Hippocampal formation (tissue), 2 donors: ENCODE data around the gene TMEM132D.
A peak's percentile ranks its signal among the peaks of the same experiment; 100 is the strongest.
"Not testable (repeated sequence)": the region's sequence is repeated elsewhere in the genome, so short reads cannot be mapped to it uniquely, and the experiment has no call there.

ENCODE experiments used
- DNase-seq, 2 donors: peaks; one replicate each; lab custom pipeline; 2025; lab: John Stamatoyannopoulos, UW

The TMEM132D gene

DNA sequence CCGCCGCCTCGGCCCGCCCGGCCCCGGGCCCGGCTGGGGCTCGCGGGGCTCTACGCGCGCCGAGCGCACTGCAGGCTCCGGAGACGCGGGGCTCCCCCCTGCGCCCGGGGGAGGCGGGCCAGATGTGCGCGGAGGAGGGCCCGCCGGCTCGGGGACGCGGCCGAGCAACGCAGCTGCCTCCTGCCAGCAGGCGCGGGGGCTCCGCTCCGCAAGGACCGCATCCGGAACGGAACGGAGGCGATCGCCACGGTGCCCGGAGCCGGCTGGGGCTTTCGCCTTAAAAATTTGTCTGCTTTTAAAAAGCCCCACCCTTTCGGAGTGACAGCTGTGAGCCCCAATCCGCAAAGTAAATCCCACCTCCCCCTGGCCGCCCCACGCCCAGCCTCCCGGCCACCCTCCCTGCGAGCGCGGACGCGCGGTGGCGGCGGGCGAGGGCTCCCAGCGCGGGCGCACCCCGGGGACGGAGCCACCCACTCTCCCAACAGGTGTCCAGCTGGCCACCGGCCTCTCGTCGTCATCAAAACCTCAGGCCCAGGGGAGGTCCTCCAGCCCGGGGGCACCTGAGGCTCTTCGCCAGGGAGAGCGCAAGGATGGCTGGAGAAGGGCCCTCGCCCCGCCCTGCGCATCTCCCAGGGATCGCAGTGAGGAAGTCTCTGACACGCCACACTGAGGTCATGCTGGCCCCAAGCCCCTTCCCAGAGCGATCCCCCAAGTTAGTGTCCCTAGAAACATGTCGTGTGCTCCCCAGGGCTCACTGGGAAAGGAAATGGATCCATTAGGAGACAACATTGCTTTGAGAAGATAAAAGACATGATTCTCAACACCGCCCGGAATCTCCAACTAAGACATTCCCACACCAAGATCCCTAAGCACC, at the start of gene TMEM132D:
Gene TMEM132D (minus strand): TSS at position 70 of the 874 bp plus-strand sequence.
- no peak for DNase-seq

DNA sequence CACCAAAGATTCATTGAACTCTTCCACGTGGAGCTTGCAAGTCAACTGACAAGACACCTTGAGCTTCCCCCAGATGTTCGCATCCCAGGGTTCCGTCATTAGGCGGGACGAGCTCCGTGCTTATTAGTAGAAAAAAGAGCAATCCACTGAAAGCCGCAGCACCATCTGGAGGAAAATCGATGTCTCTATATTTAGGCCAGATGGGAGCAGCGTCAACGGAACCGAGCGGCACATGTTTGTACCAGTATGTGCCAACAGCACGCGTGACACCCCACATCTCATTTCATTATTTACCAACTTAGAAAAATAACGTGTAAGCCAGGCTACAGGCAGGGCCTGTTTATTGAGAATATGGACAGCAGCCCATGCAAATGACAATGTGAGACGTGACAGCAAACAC, 45.8 kb upstream of the TMEM132D start:
- DNase-seq, result no peak

DNA sequence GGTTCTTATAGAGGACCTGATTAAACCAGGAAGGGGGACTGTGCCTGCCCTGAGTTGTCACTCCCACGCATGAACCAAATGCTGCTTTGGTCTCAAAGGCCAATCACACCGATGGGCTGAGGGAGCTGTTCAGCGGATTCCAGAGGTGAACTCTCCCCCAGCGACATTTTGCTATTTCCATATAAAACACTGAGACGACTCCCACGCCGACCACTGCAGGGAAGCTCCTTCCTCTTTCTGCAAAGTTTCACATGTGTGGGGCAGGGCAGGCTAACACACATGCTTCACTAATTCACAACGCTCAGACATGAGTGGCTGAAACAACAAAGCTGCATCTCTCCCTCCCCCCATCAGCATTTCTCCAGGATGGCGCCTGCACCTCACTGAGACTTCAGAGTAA, 37.8 kb upstream of the TMEM132D start:
- DNase-seq, result no peak

DNA sequence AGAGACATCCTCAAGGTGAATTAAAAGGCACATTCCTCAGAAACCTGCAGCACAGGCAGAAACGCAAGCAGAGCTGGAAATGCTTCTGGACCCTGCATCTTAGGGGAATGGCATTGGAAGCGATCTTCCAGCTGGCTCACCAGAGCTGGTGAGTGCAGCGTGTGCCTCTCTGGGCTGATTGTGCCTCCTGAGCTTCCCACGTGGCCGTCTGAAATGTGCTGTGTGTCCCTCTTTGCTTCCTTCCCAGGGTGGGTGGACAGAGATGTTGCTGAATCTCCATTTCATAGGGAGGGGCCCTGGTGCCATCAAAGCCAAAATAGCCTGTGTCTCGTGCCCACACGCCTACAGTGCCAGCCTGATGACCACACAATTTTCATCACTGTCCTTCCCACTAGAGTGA, 34.3 kb upstream of the TMEM132D start:
- no peak for DNase-seq

DNA sequence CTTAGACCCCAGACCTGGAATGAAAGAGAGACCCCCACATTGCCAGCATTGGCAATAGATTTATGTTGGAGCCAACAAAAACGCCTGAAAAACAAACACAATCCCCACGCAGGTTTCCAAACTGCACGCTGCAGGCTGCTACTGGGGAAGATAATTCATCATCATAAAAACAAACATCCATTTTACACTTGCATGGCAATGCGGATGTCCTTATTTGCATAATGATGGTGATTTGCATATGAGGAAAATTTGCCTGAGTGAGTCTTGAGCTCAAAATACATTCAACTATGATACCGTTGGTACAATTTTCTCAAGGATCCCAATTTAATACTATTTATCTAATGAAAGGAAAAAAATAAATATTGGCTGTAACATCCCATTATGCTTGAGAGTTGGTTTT, 33.6 kb upstream of the TMEM132D start:
- DNase-seq, result no peak

DNA sequence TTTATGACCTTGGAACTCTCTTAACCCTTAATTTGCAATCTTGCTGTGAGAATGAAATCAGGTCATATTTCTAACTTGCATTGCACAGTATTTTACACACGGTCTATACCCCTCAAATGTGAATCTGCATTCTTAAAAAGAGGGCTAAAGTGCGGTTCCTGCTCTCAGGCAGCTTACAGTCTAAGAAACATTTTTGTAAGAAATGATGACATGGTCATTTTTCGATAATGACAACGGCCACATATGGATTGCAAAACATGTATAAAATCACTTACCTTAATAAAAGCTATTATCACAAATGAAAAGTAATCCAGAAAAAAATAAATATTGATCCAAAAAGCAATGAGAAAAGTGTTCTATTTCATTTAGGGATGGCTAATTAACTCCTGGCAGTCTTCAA, 24.8 kb upstream of the TMEM132D start:
- no peak for DNase-seq

DNA sequence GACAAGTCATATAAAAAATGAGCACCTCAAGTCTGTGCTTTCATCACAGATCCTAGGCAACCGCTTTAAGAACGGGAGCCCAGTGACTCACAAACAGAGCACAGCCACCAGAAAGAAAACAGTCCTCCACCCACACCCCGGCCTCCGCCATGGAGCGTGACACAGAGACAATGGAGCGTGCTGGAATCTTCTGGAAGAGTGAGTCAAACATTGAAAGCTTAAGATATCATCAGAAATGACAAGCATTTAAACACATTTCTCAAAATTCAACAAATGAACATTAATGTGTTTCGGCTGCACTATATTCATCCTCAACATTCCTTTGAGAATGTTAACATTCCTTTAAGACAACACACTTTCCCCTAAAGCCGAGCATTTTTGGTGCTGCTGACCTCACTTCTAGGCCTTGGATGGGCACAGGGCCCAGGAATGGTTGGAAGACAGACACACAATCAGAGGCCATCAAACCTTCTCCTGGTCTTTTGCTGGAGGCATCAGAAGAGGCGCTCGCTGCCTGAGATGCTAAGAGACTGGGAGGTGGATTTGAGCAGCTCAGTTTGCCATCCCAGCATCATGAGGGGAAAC, 23.6 kb upstream of the TMEM132D start:
- no peak for DNase-seq

DNA sequence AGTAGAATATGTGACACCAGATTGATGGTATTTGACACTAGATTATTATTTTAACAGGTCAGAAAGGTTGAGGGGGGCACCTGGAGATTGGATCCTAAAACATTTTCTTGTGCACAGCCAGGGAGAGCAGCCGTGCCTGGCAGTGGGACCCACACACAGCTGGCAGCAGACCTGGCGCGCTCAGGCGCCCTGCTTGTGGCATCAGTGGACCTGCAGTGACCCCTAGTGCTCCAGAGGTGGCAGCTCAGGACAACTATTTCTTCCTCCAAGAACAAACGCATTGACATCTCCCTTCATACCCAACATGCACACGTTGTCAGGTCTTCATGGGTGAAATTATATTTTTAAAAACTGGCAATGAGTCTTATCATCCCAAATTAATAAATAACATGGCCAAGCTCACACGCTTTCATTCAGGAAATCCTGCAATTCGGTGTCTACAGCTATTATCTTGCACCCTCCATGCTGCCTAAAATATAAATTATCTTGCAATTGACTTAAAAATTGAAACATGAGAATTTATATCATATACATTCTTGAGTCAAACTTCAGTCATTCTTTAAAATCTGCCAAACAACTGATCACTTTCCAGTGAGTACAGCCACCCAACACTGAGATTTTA, 7.7 kb upstream of the TMEM132D start:
- DNase-seq, result peak; percentile 77

DNA sequence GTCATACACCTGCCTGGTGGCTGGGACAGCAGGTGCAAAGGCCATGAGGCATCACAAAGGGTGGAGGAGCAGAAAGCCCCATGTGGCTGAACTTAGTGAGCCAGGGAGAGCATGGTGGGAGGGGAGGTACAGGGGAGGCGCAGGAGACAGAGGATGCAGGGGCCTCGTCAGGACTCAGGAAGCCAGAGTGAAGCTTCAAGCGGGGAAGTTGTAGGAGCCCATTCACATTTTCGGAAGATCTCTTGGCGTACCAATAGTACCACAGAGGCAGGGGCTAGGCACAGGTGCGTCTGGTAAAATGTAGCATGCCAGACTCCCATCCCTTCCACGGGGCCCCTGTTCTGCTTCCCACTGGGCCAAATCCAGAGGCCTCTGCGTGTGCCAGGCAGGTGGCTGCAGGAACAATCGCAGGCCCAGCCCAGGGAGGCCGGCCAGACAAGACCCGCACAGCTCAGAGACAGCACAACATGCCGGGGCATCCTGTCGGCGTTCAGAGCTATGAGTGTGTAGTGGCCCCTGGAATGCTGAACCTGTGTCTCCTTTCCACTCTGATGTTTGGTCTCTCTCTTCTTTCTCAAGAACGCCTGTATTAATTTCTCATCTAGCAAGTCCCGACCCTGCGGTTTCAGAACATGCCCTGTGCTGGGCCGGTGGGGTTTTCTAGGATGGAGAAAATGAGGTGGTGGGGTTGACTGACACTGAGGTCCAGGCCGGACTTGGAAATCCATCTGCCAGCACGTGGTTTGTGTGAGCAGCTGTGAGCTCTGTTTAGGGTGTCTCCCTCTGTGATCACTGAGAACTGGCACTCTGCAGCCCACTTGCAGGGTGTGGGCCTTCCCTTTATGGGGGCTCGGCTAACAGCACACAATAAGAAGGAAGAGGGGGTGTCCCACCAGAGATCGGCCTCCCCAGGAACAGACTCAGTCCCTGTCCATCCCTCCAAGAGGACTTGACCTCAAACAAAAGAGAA, 5.5 kb upstream of the TMEM132D start:
- DNase-seq, result no peak

DNA sequence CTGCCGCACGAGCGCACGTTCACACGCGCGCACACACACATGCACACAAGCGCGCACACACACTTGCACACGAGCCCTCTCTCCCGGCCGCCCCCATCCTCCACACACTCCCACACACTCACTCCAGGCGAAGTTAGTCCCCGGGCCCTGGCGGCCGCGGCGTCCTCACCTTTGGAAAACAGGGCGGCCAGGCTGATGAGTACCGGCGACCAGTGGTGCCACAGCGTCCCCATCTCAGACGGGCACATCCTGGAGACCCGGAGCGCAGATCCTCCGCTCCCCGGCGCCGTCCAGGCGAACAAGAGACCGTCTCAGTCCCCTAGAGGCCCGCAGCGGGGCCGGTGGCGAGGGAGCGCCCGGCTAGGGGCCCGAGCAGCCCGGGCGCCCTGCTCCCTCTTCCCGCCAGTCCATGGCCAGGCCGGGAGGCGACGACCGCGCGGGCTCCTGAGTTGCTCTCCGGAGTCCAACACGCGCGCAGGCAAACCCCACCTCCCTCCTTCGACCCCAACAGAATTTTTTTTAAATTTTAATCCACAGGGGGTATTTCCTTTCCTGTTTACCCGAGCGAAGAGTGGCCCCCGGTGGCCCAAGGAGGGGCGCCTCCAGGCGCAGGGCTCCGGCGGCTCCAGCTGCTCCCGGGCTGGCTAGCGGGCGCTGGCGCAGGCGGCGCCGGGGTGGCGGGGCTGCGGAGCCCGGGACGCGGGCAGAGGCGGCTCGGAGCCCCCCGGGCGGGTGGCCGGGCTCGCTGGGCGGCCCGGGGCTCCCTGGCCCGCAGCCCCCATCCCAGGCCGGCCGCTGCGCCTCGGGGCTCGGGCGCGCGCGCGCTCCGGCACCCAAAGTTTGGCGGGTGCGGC, 506 bp downstream of the TMEM132D start:
- no peak for DNase-seq

DNA sequence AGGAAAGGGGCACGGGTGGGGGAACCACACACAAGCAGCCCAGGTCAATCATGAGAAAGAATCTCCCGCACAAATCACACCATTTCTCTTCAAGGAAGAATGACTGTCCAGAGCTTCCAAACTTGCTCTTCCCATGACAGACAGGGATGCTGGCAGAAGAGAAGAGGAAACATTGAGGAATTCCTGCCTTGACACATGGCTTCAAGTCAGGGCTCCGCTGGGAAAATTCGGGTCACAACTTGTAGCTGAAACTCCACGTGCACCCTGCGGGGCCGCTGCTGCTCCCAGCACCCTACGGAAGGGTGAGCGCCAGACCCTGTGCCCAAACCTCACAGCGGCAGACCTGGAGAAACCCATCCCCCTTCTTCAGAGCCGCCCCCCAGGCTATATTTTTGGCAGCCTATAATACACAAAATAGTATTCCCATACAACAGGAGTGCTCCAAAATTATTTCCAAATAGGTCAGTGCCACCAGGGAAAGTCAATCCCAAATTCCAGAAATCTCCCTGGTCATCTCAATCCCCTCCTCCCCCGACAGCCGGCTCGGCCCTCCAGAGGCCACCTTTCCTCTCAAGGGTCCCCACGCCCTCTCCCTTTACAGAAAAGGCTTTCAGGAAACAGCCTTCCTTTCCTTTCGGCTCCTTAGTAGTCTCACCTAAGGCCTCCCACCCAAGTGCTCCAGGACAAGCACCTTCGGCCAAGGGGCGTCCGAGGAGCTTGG, 1.3 kb downstream of the TMEM132D start:
- DNase-seq, result no peak

DNA sequence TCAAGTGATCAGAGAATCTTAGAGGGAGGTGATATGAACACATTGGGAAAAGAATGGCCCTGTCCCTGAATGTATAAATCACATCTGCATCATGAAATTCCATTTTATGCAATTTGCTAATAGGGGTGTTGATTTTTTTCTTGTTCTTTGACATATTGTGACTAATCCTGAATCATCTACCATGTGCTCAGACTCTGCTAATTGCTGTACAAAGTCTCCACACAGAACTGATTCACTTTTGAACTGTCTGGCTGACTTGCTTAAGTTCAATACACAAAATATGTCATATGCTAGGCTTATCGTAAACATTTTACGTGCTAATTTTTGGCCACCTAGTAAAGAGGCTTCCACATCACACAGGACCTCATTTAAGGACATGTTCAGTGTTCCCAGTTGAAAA, 2.6 kb downstream of the TMEM132D start:
- DNase-seq, result no peak

DNA sequence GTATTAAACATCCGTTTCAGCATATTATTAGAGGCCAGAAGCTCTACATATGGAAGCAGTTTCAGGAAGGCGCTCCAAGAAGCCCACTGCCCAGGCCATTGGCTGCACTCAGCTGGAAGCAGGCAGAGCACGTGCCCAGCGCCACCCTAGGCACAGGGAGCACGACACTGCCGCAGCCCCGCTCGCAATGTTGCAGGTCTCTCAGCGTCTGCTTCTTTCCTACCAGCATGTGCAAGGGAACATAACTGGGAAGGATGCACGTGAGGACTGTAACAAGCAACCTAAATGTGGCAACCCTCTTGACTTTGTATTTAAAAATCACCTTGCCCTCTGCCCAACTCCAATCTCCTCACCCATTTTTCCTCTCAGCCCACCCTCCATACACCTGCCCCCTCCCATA, 3.5 kb downstream of the TMEM132D start:
- DNase-seq, result no peak

DNA sequence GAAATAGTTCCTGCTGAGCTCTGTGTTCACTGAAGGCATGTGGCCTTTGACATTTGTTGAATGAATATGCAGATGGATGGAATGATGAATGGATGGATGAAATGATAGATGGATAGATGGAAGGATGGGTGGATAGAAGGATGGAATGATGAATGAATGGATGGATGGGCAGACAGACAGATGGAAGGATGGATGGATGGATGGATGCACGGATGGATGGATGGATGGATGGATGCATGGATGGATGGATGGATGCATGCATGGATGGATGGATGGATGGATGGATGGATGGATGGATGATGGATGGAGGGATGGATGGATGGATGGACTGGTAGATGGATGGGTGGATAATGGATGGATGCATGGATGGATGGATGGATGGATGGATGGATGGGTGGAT, 4.8 kb downstream of the TMEM132D start:
- not testable (repeated sequence) for DNase-seq

DNA sequence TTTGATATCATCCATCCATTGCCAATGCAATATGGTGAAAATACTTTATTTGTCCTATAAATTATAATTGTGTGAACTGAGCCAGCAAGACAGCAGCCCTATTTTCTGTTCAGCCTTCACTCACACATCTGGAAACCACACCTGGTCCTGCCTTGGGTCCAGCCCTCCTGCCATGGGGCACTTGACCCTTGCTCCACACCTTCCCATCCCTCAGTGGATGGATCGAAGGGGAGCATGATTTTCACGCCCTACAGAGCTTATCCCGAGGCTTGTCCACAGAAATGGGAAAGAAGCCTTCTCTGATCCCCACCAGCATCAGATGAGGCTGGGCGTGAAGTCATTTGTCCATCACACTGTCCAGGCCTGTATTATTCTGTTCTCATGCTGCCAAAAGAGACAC, 10.1 kb downstream of the TMEM132D start:
- DNase-seq, result no peak

DNA sequence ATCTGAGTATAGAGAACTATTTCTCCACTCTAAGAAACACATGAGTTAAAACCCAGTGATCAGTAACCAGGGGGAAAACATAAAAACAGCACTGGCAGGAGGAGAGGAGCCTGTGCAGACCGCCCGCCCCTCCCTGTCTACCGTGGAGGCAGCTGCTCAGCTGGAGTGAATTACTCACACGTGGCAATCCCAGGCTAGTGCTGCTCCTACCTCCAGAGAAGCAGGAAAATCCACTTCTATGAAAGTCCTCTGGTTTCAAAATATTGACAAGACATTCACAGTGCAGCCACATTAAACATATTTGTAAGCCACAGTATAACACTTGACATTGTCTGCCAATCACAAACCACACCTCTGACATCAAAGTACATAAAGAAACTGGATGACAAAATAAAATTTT, 16.7 kb downstream of the TMEM132D start:
- DNase-seq, result no peak

DNA sequence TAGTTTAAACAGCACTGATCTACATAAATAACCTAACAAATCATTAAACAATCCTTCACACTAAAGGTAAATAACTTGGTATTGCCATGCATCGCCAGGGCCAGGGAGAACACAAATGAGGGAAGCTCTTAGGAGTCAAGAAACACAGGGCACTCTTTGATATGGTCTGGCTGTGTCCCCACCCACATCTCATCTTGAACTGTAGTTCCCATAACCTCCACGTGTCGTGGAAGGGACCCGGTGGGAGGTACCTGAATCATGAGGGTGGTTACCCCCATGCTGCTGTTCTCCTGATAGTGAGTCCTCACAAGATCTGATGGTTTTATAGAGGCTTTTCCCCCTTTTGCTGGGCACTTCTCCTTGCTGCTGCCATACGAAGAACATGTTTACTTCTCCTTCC, 17.3 kb downstream of the TMEM132D start:
- no peak for DNase-seq

DNA sequence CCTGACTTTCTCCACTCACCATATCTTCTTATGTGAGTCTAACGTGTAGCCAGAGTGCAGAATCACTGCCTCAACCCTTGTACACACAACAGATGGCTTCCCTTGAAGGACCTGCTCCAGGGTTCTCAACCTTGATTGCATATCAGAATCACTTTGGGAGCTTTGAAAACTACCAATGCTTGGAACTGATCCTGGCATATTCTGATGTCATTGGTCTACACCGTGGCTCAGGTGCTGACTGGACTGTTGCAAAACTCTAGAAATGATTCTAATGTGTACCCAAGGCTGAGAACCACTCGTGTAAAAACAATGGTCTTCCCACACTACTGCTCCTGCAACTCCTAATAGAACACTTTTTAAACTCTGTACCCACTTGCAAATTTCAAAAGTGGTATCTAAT, 18.5 kb downstream of the TMEM132D start:
- no peak for DNase-seq

DNA sequence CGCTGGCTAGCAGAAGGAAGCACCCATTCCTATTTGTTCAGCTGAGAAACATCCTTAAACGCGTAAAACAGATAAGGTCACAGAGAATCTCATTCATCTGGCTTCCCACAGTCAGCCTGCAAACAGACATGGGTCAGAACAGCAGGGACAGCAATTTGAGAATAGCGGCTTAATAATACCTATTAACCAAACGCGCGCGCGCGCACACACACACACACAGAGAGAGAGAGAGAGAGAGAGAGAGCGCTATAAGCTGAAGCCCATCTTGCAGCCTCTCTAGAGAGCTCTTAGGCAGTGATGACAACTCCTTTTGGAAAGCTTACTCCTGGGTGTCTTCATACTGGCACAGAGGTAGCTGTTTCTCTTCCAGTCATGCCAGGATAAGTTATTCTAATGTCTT, 26.4 kb downstream of the TMEM132D start:
- DNase-seq, result no peak

DNA sequence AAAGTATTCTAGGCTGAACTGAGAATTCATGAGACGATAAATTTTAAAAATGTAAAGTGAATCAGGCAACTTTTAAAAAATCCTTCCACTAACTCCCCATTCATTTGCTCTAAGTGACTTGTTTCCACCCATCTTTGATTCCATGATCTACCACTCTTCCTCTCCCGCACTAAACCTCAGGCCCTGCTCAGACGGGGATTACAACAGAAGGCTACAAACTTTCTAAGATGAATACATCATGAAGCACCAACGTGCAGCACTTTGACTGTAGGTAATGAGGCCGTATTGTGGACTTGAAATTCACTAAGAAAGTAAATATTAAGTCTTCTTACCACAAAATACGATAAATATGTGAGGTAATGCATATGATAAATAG, 30.0 kb downstream of the TMEM132D start:
- no peak for DNase-seq
